Measurements from ENCODE around the gene SUPT6H.

SUPT6H gene

GRCh38 chr17:28751600-28752366 lies 89.8 kb downstream of the SUPT6H start:
- no peaks in the 10 kb centered on the region for H3K27me3 ChIP-seq (ENCODE audit: insufficient read depth, low read length)
- H3K9me3 ChIP-seq (ENCODE audit: low read length) = no peaks in the 10 kb centered on the region
- H3K36me3 ChIP-seq (ENCODE audit: insufficient read depth, low read length) = peaks cover 54% of the 10 kb centered on the region
- H2AFZ ChIP-seq (ENCODE audit: low read depth, low read length) = no peak overlapping the region
- peaks cover 12% of the 10 kb centered on the region for H3K4me1 ChIP-seq (ENCODE audit: insufficient read depth, low read length)
- H3K4me3 ChIP-seq (ENCODE audit: low read length) = no peak overlapping the region
